Measurements from ENCODE around the gene KCNF1.

KCNF1 gene

GRCh38 chr2:10903861-10904210 is 7.9 kb upstream of the KCNF1 start:
- no peak for DNase-seq (ENCODE audit: low spot score)

- DNase-seq (ENCODE audit: low spot score) = no peak
Measured at GRCh38 chr2:10904455-10904854, 7.3 kb upstream of the KCNF1 start.

- no peak for DNase-seq (ENCODE audit: low spot score)
Measured at GRCh38 chr2:10905006-10905861, 6.5 kb upstream of the KCNF1 start.

- DNase-seq (ENCODE audit: low spot score) = no peak
Measured at GRCh38 chr2:10905862-10906143, 5.9 kb upstream of the KCNF1 start.

- DNase-seq (ENCODE audit: low spot score) = no peak
Measured at GRCh38 chr2:10906926-10907625, 4.7 kb upstream of the KCNF1 start.

- no peak for DNase-seq (ENCODE audit: low spot score)
Measured at GRCh38 chr2:10908195-10908594, 3.5 kb upstream of the KCNF1 start.

- peak; percentile 78 for DNase-seq (ENCODE audit: low spot score)
Measured at GRCh38 chr2:10909050-10909995, 2.4 kb upstream of the KCNF1 start.

- no peak for DNase-seq (ENCODE audit: low spot score)
Measured at GRCh38 chr2:10909996-10910341, 1.8 kb upstream of the KCNF1 start.

- DNase-seq (ENCODE audit: low spot score) = no peak
Measured at GRCh38 chr2:10910625-10911024, 1.1 kb upstream of the KCNF1 start.

- no peak for DNase-seq (ENCODE audit: low spot score)
Measured at GRCh38 chr2:10912076-10912731, 470 bp downstream of the KCNF1 start.

GRCh38 chr2:10912796-10913455 is 1.2 kb downstream of the KCNF1 start:
- DNase-seq (ENCODE audit: low spot score) = no peak

- DNase-seq (ENCODE audit: low spot score) = no peak
Measured at GRCh38 chr2:10913501-10914271, 2.0 kb downstream of the KCNF1 start.

GRCh38 chr2:10914272-10914693 is 2.5 kb downstream of the KCNF1 start:
- peak; percentile 77 for DNase-seq (ENCODE audit: low spot score)

- DNase-seq (ENCODE audit: low spot score) = no peak
Measured at GRCh38 chr2:10915236-10915635, 3.5 kb downstream of the KCNF1 start.

GRCh38 chr2:10915731-10916276 is 4.1 kb downstream of the KCNF1 start:
- DNase-seq (ENCODE audit: low spot score) = no peak

- DNase-seq (ENCODE audit: low spot score) = no peak
Measured at GRCh38 chr2:10916953-10917352, 5.2 kb downstream of the KCNF1 start.

- DNase-seq (ENCODE audit: low spot score) = no peak
Measured at GRCh38 chr2:10917927-10918326, 6.2 kb downstream of the KCNF1 start.

- DNase-seq (ENCODE audit: low spot score) = no peak
Measured at GRCh38 chr2:10918661-10919409, 7.1 kb downstream of the KCNF1 start.

- DNase-seq (ENCODE audit: low spot score) = no peak
Measured at GRCh38 chr2:10919410-10919770, 7.7 kb downstream of the KCNF1 start.
